Inferior parietal cortex (tissue), 1 donor: ENCODE data around the gene LACTBL1.

Experiments
- DNase-seq: peaks from one replicate; pipeline ENCODE4 v3.0.0-alpha.2; 2016; ENCODE audit errors: extremely low spot score

LACTBL1 gene

DNA sequence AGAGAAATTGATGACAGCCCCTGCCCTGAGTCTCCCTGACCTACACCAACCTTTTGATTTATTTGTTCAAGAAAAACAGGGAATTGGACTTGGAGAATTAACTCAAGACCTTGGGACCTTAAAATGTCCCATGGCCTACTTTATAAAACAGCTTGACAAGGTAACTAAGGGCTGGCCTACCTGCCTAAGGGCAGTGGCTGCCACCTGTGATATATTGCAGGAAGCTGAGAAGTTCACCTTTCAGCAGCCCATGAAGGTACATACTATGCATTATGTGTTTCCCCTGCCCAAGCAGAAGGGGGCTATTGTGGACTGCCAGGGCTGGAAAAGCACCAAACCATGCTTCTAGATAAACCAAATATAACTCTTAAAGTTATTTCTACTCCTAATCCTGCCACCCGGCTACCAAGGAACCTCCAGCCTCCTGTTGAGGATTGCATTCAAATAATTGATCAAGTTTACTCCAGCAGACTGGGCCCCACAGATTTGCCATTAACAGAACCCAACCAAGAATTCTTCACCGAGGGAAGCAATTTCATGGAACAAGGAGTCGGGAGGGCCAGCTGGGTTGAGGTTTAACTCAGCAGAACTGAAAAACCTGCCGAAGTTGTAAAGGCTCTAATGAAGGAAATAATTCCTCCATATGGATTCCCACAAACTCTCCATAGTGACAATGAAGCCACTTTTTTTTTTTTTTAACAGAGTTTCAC is 28.2 kb downstream of the LACTBL1 start:
- no peak for DNase-seq

GRCh38 chr1:22941257-22941656 is 31.4 kb downstream of the LACTBL1 start:
- no peak for DNase-seq

GRCh38 chr1:22936681-22937080 is 36.0 kb downstream of the LACTBL1 start:
- no peak for DNase-seq

GRCh38 chr1:22935433-22935832 is 37.2 kb downstream of the LACTBL1 start:
- DNase-seq = no peak

DNA sequence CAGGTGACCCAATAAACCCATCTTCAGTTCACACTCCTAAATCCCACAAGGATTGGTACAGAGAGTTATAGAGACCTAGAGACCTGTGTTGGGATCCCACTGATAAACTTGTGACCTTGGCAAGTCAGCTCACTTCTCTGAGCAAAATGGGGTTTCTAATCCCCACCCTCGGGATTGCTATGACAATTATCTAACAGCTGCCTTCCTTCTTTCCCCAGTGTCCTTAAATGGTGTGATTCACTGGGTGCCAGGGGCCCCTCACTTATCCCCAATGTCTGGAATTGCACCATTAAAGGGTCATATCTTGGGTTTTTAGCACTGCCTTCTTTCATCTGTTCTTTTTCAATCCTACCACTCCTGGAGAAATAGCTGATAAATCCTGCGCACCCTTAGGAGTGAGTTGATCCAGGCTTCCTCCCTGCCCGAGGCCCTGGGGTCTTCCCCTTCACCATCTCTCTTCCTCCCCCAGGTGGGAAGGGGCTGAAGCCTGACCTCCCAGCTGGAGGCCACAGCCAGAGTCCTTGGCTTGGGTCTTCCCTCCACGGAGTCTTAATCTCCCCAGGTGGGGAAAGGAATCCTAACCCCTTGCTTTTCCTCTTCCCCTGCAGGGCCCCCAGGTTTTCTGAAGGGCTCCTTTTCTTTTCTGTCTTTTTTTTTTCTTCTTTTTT is 39.7 kb downstream of the LACTBL1 start:
- DNase-seq = no peak

DNA sequence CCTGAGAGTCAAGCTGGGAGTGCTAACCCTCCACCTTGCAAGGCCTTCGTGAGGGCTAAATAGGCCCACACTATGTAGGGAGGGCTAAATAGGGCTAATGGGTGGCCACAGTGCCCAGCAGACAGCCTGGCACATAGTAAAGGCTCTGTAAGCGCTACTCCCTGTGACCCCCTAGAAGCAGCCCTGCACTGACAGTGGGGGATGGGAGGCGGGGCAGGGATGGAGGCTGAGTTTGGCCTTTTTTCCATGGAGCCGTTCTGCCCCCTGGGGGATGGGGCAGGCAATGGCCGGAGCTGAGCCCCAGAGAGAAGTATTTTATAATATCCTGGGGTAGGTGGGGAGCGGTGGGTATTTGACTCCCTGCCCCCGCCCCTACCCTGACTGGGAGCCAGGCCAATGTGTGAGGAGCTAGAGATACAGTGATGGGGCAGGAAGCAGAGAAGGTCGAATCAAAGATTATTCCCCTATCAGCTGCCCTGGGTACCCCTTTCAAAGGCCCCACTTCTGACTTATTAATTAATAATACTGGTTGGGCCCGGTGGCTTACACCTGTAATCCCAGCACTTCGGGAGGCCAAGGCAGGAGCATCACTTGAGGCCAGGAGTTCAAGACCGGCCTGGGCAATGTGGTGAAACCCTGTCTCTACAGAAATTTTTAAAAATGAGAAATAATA is 42.3 kb downstream of the LACTBL1 start:
- DNase-seq = peak; percentile 49

- DNase-seq = no peak
These were observed 47.6 kb downstream of the LACTBL1 start for GRCh38 chr1:22925111-22925510.

DNA sequence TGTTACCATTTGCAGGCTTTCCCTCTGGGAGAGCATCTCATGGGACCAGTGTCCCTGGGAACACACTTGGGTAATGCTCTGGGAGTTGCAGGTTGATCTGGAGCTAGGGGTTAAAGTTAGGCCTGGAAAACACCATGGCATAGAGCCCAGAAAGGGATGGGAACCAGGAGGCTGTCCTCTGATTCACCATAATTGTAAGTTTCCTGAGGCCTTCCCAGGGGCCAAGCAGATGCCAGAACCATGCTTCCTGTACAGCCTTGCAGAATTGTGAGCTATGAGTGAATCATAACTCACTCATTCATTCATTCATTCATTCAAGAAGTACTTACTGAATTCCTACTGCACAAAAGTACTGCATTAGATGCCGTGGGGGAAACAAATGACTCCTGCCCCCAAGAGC is 50.0 kb downstream of the LACTBL1 start:
- no peak for DNase-seq

- DNase-seq = no peak
These were observed 51.1 kb downstream of the LACTBL1 start for GRCh38 chr1:22921452-22922126.

DNA sequence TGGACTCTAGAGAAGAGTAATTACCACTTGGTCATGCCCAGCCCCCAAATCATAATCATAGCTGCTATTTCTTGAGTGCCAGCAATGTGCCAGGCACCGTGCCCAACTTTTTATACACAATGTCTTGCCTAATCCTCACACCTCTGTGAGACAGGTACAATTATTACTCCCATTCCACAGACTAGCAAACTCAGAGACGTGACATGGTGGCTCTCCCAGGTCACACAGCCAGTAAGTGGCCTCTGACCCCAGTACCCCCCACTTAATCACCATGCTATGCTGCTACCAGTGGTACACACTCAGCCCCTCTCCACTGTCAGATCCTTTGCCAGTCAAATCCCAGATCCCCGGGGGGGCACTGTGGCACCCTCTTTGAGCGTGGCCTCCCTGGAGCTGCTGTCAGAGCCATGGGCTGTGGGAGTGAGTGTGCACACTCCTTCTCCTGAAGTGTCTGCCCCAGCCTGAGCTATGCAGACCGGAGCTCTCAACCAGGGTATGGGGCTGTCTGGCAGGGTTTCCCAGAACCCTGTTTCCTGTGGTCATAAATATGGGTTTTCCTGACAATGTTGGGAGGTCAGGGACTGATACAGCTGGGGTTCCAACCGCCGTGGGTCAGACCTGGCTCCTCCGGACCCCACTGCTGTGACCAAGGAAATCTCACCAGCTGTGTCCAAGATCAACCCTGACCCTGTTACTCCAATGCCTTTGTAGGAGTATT is 51.8 kb downstream of the LACTBL1 start:
- no peak for DNase-seq

GRCh38 chr1:22920026-22920733 is 52.5 kb downstream of the LACTBL1 start:
- no peak for DNase-seq

- no peak for DNase-seq
These were observed 53.2 kb downstream of the LACTBL1 start for GRCh38 chr1:22919341-22920025.

DNA sequence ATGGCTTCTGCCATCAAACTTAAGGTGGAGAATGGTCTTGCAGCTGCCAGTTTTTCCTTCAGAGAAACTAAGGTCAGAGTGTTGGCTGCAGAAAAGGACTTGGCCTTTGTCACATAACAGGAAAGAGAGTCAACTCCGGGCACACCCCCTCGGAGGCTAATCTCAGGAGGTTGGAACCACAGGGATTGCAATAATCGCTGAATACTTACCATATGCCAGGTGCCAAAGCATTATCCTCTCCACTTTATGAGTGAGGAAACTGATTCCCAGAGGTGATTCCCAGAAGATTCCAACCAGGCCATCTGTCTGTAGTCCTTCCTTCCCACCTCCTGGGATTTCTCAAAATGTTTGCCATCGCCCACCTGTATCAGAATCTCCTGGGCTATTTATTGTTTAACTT is 54.0 kb downstream of the LACTBL1 start:
- no peak for DNase-seq

GRCh38 chr1:22917989-22918388 is 54.7 kb downstream of the LACTBL1 start:
- no peak for DNase-seq

DNA sequence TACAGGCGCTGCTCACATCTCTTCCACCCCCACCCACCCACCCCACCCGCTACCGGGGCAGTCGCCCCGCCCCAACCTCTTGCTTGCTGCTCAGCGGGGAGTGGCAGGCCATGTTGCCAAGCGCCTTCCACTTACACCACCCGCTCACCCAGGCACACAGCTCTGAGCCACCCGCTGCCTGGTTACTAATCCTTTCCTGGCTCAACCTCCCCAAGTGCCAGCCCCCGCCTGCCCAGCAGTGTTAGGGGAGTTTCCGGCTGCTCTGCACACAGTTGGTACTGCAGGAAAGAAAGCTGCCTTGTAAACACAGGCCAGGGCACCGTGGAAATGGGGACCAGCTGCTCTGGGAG is 56.2 kb downstream of the LACTBL1 start:
- no peak for DNase-seq

DNA sequence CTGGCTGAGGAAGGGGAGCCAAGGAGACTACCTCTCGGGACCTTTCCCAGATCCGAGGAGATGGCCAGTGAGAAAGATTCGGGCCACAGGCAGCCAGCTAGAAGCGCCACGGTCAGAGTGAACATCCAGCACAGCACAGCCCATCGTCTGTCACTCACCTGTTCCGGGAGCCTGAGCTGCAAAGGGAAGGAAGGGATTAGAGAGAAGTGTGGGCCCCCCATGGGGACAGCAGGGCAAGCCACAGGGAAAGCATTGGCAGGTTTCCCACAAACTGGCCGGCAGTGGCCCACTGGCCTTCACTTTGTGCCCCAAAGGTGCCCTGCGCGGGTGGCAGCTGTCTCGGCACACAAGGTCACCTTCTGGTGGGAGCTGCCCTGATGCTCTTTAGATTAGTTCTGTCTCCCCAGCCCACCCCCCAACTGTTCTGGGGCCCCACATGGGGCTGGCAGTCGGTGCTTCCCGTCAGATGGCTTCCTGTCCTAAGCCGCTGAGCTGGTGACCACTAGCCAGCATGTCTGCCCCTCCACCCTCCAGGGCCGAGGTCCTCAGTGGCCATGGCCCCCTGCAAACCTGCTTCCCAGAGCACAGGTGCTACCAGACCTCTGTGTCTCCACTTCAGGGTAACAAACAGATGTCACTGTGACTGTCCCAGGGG is 56.7 kb downstream of the LACTBL1 start:
- no peak for DNase-seq

DNA sequence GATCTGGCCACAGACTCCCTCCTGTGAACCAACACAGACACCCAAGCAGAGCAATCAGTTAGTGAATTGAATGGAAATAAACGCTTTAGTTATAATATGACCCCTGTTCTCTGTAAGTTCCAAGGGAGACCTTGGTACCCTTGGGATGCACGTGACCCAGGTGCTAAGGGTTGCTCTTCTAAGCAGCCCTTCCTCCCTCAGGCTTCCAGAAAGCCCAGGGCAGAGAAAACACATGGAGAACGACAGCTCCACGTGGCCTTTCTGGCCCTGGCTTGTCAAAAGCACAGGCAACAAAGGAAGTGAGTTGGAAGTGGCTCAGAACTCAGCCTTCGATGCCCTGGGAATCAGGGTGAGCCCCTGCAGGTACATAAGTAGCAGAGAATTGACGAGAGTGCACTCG is 57.4 kb downstream of the LACTBL1 start:
- no peak for DNase-seq

DNA sequence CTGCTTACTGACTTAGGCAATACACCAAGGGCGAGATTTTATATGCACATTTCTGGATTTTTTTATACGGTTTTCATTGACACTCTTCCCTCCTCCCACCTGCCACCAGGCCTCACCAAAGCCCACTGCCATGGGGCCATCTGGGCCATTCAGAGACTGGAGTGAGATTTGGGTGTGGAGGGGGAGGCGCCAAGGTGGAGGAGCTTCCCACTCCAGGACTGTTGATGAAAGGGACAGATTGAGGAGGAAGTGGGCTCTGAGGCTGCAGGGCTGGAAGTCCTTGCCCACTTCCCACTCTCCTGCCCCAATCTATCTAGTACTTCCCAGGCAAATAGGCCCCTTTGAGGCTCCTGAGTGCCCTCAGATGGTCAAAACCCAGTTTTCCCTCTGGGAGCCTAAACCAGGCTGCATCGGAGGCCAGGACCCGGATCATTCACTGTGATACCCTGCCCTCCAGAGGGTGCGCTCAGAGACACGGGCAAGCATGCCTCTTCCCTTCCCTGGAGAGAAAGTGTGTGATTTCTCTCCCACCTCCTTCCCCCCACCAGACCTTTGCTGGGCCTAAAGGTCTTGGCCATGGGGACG is 57.9 kb downstream of the LACTBL1 start:
- DNase-seq = no peak

DNA sequence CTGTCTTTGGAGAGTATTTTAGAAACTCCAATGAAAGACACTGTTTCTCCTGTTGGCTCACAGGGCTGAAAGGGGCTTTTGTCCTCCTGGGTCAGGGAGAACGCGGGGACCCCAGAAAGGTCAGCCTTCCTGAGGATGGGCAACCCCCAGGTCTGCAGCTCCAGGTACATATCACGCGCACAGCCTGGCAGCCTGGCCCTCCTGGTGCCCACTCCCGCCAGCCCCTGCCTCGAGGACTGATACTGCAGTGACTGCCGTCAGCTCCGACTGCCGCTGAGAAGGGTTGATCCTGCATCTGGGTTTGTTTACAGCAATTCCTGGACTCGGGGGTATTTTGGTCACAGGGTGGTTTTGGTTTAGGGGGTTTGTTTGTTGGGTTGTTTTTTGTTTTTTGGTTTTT is 58.5 kb downstream of the LACTBL1 start:
- no peak for DNase-seq
